Ovary (tissue), 3 donors: ENCODE data around the gene EHD3.

Experiments used
- POLR2A ChIP-seq: fragments of 450-650 bp; IDR thresholded peaks from one replicate; pipeline ENCODE4 v1.6.1; 2017; ENCODE audit warnings: antibody characterized with exemption, mild to moderate bottlenecking, moderate library complexity
- TF ChIP-seq, protein P1 (sequence below), 3 donors: fragments of 450-650 bp in 2 of 3; fragments of 200-600 bp in 1 of 3; IDR thresholded peaks; one replicate each; pipeline versions ENCODE4 v1.5.1 to v1.8.0; 2016 to 2022; ENCODE audit warnings: antibody characterized with exemption in 3 of 3, mild to moderate bottlenecking in 1 of 3
- donor health status: DM: no; HTN: no; CAD: no.

DNA sequence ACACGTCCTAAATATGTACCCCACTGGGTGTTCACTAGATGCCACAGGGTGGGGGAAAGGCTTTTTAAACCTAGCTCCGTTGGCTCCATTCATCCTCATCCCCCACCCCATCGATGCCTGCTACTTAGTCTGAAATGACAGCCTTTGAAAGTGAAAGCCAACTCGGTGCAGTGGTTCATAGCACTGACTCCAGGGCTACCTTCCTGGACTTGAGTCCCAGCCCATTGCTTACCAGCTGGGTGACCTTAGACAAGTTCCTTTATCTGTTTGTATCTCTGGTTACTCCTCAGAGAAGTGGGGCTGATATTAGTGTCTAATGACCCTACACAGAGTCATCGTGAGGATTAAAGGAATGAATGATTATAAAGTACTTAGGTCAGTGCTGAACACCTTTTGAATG is 24.4 kb downstream of the EHD3 start:
- no peak for TF ChIP-seq POLR2A
- TF ChIP-seq, protein P1, sequence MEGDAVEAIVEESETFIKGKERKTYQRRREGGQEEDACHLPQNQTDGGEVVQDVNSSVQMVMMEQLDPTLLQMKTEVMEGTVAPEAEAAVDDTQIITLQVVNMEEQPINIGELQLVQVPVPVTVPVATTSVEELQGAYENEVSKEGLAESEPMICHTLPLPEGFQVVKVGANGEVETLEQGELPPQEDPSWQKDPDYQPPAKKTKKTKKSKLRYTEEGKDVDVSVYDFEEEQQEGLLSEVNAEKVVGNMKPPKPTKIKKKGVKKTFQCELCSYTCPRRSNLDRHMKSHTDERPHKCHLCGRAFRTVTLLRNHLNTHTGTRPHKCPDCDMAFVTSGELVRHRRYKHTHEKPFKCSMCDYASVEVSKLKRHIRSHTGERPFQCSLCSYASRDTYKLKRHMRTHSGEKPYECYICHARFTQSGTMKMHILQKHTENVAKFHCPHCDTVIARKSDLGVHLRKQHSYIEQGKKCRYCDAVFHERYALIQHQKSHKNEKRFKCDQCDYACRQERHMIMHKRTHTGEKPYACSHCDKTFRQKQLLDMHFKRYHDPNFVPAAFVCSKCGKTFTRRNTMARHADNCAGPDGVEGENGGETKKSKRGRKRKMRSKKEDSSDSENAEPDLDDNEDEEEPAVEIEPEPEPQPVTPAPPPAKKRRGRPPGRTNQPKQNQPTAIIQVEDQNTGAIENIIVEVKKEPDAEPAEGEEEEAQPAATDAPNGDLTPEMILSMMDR (IDR thresholded peaks at IDR 0.05), result no peak
